Hepatocyte (in vitro differentiated cells): ENCODE data around the gene GPC4.

Experiments
- CTCF ChIP-seq: fragments of 200-600 bp; sonication (generic); IDR thresholded peaks from 2 replicates; pipeline ENCODE4 v1.5.1; 2016; ENCODE audit warnings: antibody characterized with exemption, mild to moderate bottlenecking; ENCODE audit not compliant: poor library complexity
- EZH2 ChIP-seq: fragments of 200-600 bp; sonication (generic); IDR thresholded peaks from 2 replicates; pipeline ENCODE4 v1.6.1; 2016; ENCODE audit warnings: antibody characterized with exemption, mild to moderate bottlenecking, borderline replicate concordance
- EZH2phosphoT487 ChIP-seq: fragments of 200-600 bp; sonication (generic); IDR thresholded peaks from one replicate; pipeline ENCODE4 v1.6.1; 2018; ENCODE audit warnings: antibody characterized with exemption, mild to moderate bottlenecking, low read depth, moderate library complexity; ENCODE audit not compliant: unreplicated experiment, severe bottlenecking

GRCh38 chrX:133391111-133391510 lies 24.2 kb downstream of the GPC4 start:
- TF ChIP-seq CTCF (no peak), EZH2phosphoT487 (no peak), EZH2 (no peak)
